ENCODE measurements around the gene UQCRC1. TPM values are rescaled to one million over a fixed set of nuclear protein-coding genes. Genes with fewer than 3 reads are reported as not detected.

The UQCRC1 gene
- total RNA-seq, 4 donors from 2014 or later = 223 to 439 (median 295) TPM

- peaks cover 9 to 17% of the 10 kb centered on the region in 2 donors for H3K4me1 ChIP-seq
- H3K27me3 ChIP-seq = no peaks in the 10 kb centered on the region
- H3K27ac ChIP-seq = peak overlapping the region in 1 of 3 donors; percentile 74
- no peaks in the 10 kb centered on the region for H3K9me3 ChIP-seq
- no peak overlapping the region for H3K4me3 ChIP-seq (replicated peaks in 1 of 3)
- H3K36me3 ChIP-seq = no peaks in the 10 kb centered on the region
- DNase-seq = no peak
- TF ChIP-seq CTCF (IDR thresholded peaks at IDR 0.05) (no peak), POLR2A (IDR thresholded peaks at IDR 0.05) (no peak)
- intact Hi-C loops (cut with DNase I) = no loop called here
- WGBS, 2 donors = 91 to 92% methylated on average over 9 to 12 of the region's 12 CpGs
Observed at GRCh38 chr3:48655063-48655462, 45.6 kb upstream of the UQCRC1 start.

- DNase-seq = no peak
- H3K27ac ChIP-seq = no peak overlapping the region
- intact Hi-C loops (cut with DNase I) = no loop called here
- no peaks in the 10 kb centered on the region for H3K36me3 ChIP-seq
- no peak for TF ChIP-seq POLR2A (IDR thresholded peaks at IDR 0.05)
- TF ChIP-seq CTCF (IDR thresholded peaks at IDR 0.05) = no peak
- H3K27me3 ChIP-seq = no peaks in the 10 kb centered on the region
- 95 to 98% methylated on average over 11 to 15 of the region's 15 CpGs for WGBS, 2 donors
- H3K9me3 ChIP-seq = no peaks in the 10 kb centered on the region
- H3K4me3 ChIP-seq (replicated peaks in 1 of 3) = no peak overlapping the region
- peaks cover 9 to 17% of the 10 kb centered on the region in 2 donors for H3K4me1 ChIP-seq
Observed at GRCh38 chr3:48652923-48653715, 43.7 kb upstream of the UQCRC1 start.

- H3K4me3 ChIP-seq (replicated peaks in 1 of 3) = no peak overlapping the region
- H3K9me3 ChIP-seq = no peaks in the 10 kb centered on the region
- no peak for TF ChIP-seq POLR2A (IDR thresholded peaks at IDR 0.05)
- no peak for TF ChIP-seq CTCF (IDR thresholded peaks at IDR 0.05)
- no peak overlapping the region for H3K27ac ChIP-seq
- DNase-seq = no peak
- WGBS, 2 donors = 86 to 87% methylated on average over 4 to 10 of the region's 11 CpGs
- no peaks in the 10 kb centered on the region for H3K36me3 ChIP-seq
- peaks cover 6 to 14% of the 10 kb centered on the region in 2 donors for H3K4me1 ChIP-seq
- no peaks in the 10 kb centered on the region for H3K27me3 ChIP-seq
- intact Hi-C loops (cut with DNase I) = no loop called here
Observed at GRCh38 chr3:48651771-48652170, 42.3 kb upstream of the UQCRC1 start.

GRCh38 chr3:48650723-48651122 is 41.3 kb upstream of the UQCRC1 start:
- Histone ChIP-seq H3K4me3 (replicated peaks in 1 of 3) (no peak overlapping the region), H3K27ac (no peak overlapping the region), H3K27me3 (no peaks in the 10 kb centered on the region), H3K4me1 (peaks cover 4 to 5% of the 10 kb centered on the region in 2 donors), H3K36me3 (no peaks in the 10 kb centered on the region), H3K9me3 (no peaks in the 10 kb centered on the region)
- TF ChIP-seq CTCF (IDR thresholded peaks at IDR 0.05) = no peak
- no peak for TF ChIP-seq POLR2A (IDR thresholded peaks at IDR 0.05)
- intact Hi-C loops (cut with DNase I) = no loop called here
- DNase-seq = no peak
- WGBS, 2 donors = 88 to 93% methylated on average over 8 of the region's 12 CpGs

DNA sequence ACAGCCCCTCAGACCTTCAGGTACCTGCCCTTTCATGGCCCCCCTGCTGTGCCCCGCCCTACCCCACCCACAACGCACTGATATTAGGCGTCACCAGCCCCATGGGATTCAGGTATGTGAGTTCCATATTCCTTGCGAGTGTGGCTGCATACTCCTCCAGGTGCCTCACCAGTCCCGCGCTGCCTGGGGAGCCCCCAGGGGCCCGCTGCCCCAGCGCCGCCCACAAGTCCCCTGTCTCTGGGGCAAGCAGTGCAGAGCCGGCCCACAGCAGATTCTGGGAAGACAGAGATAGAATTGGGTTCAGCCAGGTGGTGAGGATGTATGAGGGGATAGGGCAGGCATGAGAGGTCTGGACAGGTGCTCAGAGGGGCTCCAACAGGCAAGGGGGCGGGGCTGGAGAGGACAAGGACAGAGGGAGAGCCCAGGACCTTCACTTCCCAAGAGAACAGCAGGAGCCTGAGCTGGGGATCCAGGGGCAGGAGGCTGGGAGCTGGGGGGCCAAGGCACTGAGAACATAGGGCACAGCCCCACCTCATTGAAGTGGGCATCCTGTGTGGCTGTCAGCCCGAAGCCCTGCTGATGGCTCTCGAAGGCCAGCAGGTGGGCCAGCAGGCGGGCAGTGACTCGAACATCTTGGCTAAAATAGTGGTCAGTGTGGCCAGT is 38.9 kb upstream of the UQCRC1 start:
- no peaks in the 10 kb centered on the region for H3K36me3 ChIP-seq
- 92 to 93% methylated on average over 10 to 15 of the region's 15 CpGs for WGBS, 2 donors
- H3K27ac ChIP-seq = no peak overlapping the region
- no peak overlapping the region for H3K4me3 ChIP-seq (replicated peaks in 1 of 3)
- no peaks in the 10 kb centered on the region for H3K9me3 ChIP-seq
- no peaks in the 10 kb centered on the region for H3K27me3 ChIP-seq
- DNase-seq = no peak
- intact Hi-C loops (cut with DNase I) = no loop called here
- H3K4me1 ChIP-seq = no peaks in the 10 kb centered on the region
- TF ChIP-seq POLR2A (IDR thresholded peaks at IDR 0.05) = no peak
- no peak for TF ChIP-seq CTCF (IDR thresholded peaks at IDR 0.05)

Measured in thyroid gland (tissue), 4 donors.